Gastroesophageal sphincter (tissue), 3 donors: ENCODE results near the gene ARHGAP42.

Experiments
- EP300 ChIP-seq: sonication (generic); formaldehyde crosslinking; IDR thresholded peaks from one replicate; pipeline ENCODE4 v1.6.1; 2017; ENCODE audit warnings: antibody characterized with exemption, mild to moderate bottlenecking
- POLR2A ChIP-seq, 2 donors: fragments of 450-650 bp; IDR thresholded peaks; one replicate each; pipeline ENCODE4 v1.6.1; 2017; ENCODE audit warnings: antibody characterized with exemption in 2 of 2, mild to moderate bottlenecking in 2 of 2, moderate library complexity in 1 of 2
- POLR2AphosphoS5 ChIP-seq: sonication (generic); formaldehyde crosslinking; IDR thresholded peaks from one replicate; pipeline ENCODE4 v1.6.1; 2017; ENCODE audit warnings: antibody characterized with exemption
- TF ChIP-seq, protein P1 (sequence below), 4 experiments: fragments of 200-600 bp in 2 of 4; fragments of 450-650 bp in 2 of 4; sonication (generic) in 1 of 4; IDR thresholded peaks; one replicate each; pipeline ENCODE4 v1.5.1; 2017 to 2019; ENCODE audit warnings: antibody characterized with exemption in 4 of 4, mild to moderate bottlenecking in 2 of 4, moderate library complexity in 2 of 4

GRCh38 chr11:100994966-100995365 lies 307.9 kb downstream of the ARHGAP42 start:
- TF ChIP-seq, protein P1, sequence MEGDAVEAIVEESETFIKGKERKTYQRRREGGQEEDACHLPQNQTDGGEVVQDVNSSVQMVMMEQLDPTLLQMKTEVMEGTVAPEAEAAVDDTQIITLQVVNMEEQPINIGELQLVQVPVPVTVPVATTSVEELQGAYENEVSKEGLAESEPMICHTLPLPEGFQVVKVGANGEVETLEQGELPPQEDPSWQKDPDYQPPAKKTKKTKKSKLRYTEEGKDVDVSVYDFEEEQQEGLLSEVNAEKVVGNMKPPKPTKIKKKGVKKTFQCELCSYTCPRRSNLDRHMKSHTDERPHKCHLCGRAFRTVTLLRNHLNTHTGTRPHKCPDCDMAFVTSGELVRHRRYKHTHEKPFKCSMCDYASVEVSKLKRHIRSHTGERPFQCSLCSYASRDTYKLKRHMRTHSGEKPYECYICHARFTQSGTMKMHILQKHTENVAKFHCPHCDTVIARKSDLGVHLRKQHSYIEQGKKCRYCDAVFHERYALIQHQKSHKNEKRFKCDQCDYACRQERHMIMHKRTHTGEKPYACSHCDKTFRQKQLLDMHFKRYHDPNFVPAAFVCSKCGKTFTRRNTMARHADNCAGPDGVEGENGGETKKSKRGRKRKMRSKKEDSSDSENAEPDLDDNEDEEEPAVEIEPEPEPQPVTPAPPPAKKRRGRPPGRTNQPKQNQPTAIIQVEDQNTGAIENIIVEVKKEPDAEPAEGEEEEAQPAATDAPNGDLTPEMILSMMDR (IDR thresholded peaks at IDR 0.05), result no peak
- TF ChIP-seq POLR2AphosphoS5 (no peak), POLR2A (IDR thresholded peaks at IDR 0.05) (no peak), EP300 (no peak)
